ENCODE results near the gene KPNA5. TPM values are rescaled to one million over a fixed set of nuclear protein-coding genes. Genes with fewer than 3 reads are reported as not detected.

The KPNA5 gene
- total RNA-seq, 2 experiments from 2014 or later: 60.0 to 66.0 TPM

DNA sequence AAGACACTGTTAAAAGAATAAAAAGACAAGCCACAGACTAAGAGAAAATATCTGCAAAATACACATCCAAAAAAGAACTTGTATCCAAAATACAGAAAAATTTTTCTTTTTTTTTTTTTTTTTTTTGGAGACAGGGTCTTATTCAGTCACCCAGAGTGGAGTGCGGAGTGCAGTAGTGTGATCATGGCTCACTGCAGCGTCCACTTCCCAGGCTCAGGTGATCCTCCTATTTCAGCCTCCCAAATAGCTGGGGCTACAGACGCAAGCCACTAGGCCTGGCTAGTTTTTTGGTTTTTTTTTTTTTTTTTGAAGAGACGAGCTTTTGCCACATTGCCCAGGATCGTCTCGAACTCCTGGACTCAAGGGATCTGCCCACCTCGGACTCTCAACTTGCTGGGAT is 15.5 kb upstream of the KPNA5 start:
- peaks cover 66% of the 10 kb centered on the region for H3K4me1 Mint-ChIP-seq (ENCODE audit: low read depth)
- H3K9me3 ChIP-seq (ENCODE audit: control insufficient read depth in 1 of 2, insufficient read depth in 1 of 2, low read length in 2 of 2): no peaks in the 10 kb centered on the region
- DNase-seq (no peak), ATAC-seq (ENCODE audit: poor library complexity) (no peak)
- POLR2A ChIA-PET: interaction anchor here (0.6 kb wide), 1 partner anchor 386 kb away, joined by 3 read pairs; no protein-coding TSS in a partner anchor
- peaks cover 27% of the 10 kb centered on the region for H3K4me1 ChIP-seq (ENCODE audit: insufficient read depth, low read length)
- H3K27me3 ChIP-seq (ENCODE audit: control insufficient read depth in 1 of 2, insufficient read depth in 2 of 2, low read length in 2 of 2): no peaks in the 10 kb centered on the region
- intact Hi-C loops (cut with DNase I, micrococcal nuclease): loop anchor here (5.0 to 10.0 kb wide), 2 partner anchors 93 to 411 kb away; partner anchors contain the start of genes RWDD1 (in 2 of the 2) and TSPYL4 (in 2 of the 2)
- peak overlapping the region; percentile 62 for H3K4me3 Mint-ChIP-seq
- H3K27ac Mint-ChIP-seq: no peak overlapping the region
- H3K4me3 ChIP-seq (ENCODE audit: low read length): no peak overlapping the region
- no peaks in the 10 kb centered on the region for H3K36me3 ChIP-seq (ENCODE audit: insufficient read depth, low read length)
- peaks cover 20% of the 10 kb centered on the region for H3K36me3 Mint-ChIP-seq (ENCODE audit: low read depth)
- H3K27me3 Mint-ChIP-seq: no peaks in the 10 kb centered on the region
- CTCF ChIA-PET: interaction anchor here (0.8 kb wide), 1 partner anchor 16 kb away, joined by 3 read pairs; no protein-coding TSS in a partner anchor
- H3K9me3 Mint-ChIP-seq: no peaks in the 10 kb centered on the region
- no peak overlapping the region for H3K27ac ChIP-seq (ENCODE audit: low read depth in 1 of 2, low read length in 2 of 2)
- TF ChIP-seq, protein P1, sequence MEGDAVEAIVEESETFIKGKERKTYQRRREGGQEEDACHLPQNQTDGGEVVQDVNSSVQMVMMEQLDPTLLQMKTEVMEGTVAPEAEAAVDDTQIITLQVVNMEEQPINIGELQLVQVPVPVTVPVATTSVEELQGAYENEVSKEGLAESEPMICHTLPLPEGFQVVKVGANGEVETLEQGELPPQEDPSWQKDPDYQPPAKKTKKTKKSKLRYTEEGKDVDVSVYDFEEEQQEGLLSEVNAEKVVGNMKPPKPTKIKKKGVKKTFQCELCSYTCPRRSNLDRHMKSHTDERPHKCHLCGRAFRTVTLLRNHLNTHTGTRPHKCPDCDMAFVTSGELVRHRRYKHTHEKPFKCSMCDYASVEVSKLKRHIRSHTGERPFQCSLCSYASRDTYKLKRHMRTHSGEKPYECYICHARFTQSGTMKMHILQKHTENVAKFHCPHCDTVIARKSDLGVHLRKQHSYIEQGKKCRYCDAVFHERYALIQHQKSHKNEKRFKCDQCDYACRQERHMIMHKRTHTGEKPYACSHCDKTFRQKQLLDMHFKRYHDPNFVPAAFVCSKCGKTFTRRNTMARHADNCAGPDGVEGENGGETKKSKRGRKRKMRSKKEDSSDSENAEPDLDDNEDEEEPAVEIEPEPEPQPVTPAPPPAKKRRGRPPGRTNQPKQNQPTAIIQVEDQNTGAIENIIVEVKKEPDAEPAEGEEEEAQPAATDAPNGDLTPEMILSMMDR (IDR thresholded peaks at IDR 0.05): no peak

DNA sequence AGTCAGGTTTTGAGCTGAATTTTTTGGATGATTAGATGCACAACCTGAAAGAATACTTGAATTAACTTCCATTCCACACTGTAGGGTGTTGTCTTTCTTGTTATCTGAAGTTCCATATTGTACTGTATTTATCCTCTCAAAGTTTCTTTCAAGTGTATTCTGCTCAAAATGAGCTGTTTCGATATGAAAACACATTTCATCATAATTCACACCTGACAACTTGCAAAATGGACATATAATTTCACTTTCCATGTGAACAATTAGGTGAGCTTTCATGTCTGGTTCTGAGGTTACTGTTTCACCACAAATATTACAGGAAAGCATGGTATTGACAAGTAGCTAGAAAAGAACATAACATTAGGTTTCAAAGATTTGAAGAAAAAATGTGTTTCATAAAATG is 14.1 kb upstream of the KPNA5 start:
- ATAC-seq (ENCODE audit: poor library complexity) (no peak), DNase-seq (peak in 1 of 14 experiments; percentile 7)
- peaks cover 24% of the 10 kb centered on the region for H3K4me1 ChIP-seq (ENCODE audit: insufficient read depth, low read length)
- no peaks in the 10 kb centered on the region for H3K27me3 Mint-ChIP-seq
- H3K9me3 ChIP-seq (ENCODE audit: control insufficient read depth in 1 of 2, insufficient read depth in 1 of 2, low read length in 2 of 2): no peaks in the 10 kb centered on the region
- peaks cover 58% of the 10 kb centered on the region for H3K4me1 Mint-ChIP-seq (ENCODE audit: low read depth)
- H3K36me3 ChIP-seq (ENCODE audit: insufficient read depth, low read length): no peaks in the 10 kb centered on the region
- intact Hi-C loops (cut with DNase I, micrococcal nuclease): loop anchor here (1.0 to 10.0 kb wide), 3 partner anchors 15 to 412 kb away; partner anchors contain the start of genes RWDD1 (in 2 of the 2) and TSPYL4 (in 2 of the 2)
- CTCF ChIA-PET: interaction anchor here (0.8 to 1.2 kb wide), 2 partner anchors 14 to 32 kb away, joined by 3 to 5 read pairs; partner anchors contain the start of gene KPNA5
- no peaks in the 10 kb centered on the region for H3K9me3 Mint-ChIP-seq
- H3K27me3 ChIP-seq (ENCODE audit: control insufficient read depth in 1 of 2, insufficient read depth in 2 of 2, low read length in 2 of 2): no peaks in the 10 kb centered on the region
- peaks cover 20% of the 10 kb centered on the region for H3K36me3 Mint-ChIP-seq (ENCODE audit: low read depth)
- no peak overlapping the region for H3K4me3 ChIP-seq (ENCODE audit: low read length)
- no peak overlapping the region for H3K27ac ChIP-seq (ENCODE audit: low read depth in 1 of 2, low read length in 2 of 2)
- TF ChIP-seq, protein P1 (IDR thresholded peaks at IDR 0.05): no peak
- H3K4me3 Mint-ChIP-seq: peak overlapping the region; percentile 66
- H3K27ac Mint-ChIP-seq: peak overlapping the region; percentile 96
- POLR2A ChIA-PET: interaction anchor here (2.4 to 2.7 kb wide), 2 partner anchors 15 to 96 kb away, joined by 18 to 23 read pairs; partner anchors contain the start of gene RWDD1

DNA sequence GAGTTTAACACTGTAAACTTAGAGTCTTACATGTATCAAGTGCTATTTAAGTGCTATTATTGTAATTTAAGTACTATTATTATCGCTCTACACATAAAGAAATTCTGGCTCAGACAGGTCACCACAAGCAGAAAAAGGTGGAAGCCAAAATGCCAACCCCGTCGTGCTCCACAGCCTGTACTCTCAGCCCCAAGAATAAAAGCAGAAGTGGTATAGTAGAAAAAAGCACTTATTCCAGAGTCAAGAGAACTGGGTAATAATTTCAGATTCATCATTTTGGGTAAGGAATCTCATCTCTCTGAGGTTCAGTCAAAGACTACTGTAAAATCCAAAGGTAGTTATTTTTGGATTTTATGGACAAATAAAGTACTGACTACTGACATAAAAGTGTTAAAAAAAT is 13.4 kb upstream of the KPNA5 start:
- Mint-ChIP-seq H3K36me3 (ENCODE audit: low read depth) (peaks cover 14% of the 10 kb centered on the region), H3K4me1 (ENCODE audit: low read depth) (peaks cover 50% of the 10 kb centered on the region), H3K4me3 (peak overlapping the region; percentile 97), H3K27ac (peak overlapping the region; percentile 96), H3K27me3 (no peaks in the 10 kb centered on the region), H3K9me3 (no peaks in the 10 kb centered on the region)
- intact Hi-C loops (cut with DNase I, micrococcal nuclease): loop anchor here (1.0 to 10.0 kb wide), 4 partner anchors 14 to 413 kb away; partner anchors contain the start of genes RWDD1 (in 2 of the 2), TSPYL4 (in 2 of the 2) and KPNA5 (in 1 of the 2)
- Histone ChIP-seq H3K36me3 (ENCODE audit: insufficient read depth, low read length) (no peaks in the 10 kb centered on the region), H3K9me3 (ENCODE audit: control insufficient read depth in 1 of 2, insufficient read depth in 1 of 2, low read length in 2 of 2) (no peaks in the 10 kb centered on the region), H3K27ac (ENCODE audit: low read depth in 1 of 2, low read length in 2 of 2) (no peak overlapping the region), H3K4me1 (ENCODE audit: insufficient read depth, low read length) (peaks cover 21% of the 10 kb centered on the region), H3K4me3 (ENCODE audit: low read length) (peak overlapping the region; percentile 74), H3K27me3 (ENCODE audit: control insufficient read depth in 1 of 2, insufficient read depth in 2 of 2, low read length in 2 of 2) (no peaks in the 10 kb centered on the region)
- TF ChIP-seq, protein P1 (IDR thresholded peaks at IDR 0.05): no peak
- ChIA-PET POLR2A (interaction anchor here (1.0 to 2.7 kb wide), 5 partner anchors 13 to 388 kb away, joined by 3 to 23 read pairs (median 13); partner anchors contain the start of genes KPNA5, RWDD1 and TSPYL1), CTCF (interaction anchor here (1.1 kb wide), 1 partner anchor 13 kb away, joined by 7 read pairs; the partner anchor contains the start of gene KPNA5)
- ATAC-seq (ENCODE audit: poor library complexity) (no peak), DNase-seq (peak in 1 of 14 experiments; percentile 22)
